H1 (cell line): ENCODE measurements around the gene CERT1. TPM values are rescaled to one million over a fixed set of nuclear protein-coding genes. Genes with fewer than 3 reads are reported as not detected.

Experiments
- EP300 ChIP-seq, 2 experiments: IDR thresholded peaks; 1 replicate in 1 of 2; 2 replicates in 1 of 2; pipeline ENCODE4 v1.6.1; 2011 to 2012; ENCODE audit warnings: low read depth in 2 of 2, low read length in 2 of 2, mild to moderate bottlenecking in 2 of 2, borderline replicate concordance in 1 of 2, inconsistent platforms in 1 of 2, moderate library complexity in 1 of 2
- polyA plus RNA-seq, 7 experiments: library from polyadenylated mRNA; depleted of rRNA in 3 of 7; stranded (reverse) in 5 of 7; unstranded in 2 of 7; fragments of >200 nt in 5 of 7; fragments of 200-250 nt in 2 of 7; gene quantifications; 1 replicate in 5 of 7; 2 replicates in 1 of 7; 4 replicates in 1 of 7; pipeline versions ENCODE4 v1.2.1 to v1.2.3, GENCODE V29; 2011 to 2013; ENCODE audit warnings: missing spikeins in 2 of 7, mixed read lengths in 2 of 7
- total RNA-seq: library from RNA; stranded (reverse); fragmentation: NEBNext Ultra II Directional; extraction: Animal tissue kit (Norgen Biotek cat#: 25700); gene quantifications from 2 replicates; pipeline ENCODE4 v1.2.1, GENCODE V29; 2021

CERT1 gene
- total and polyA plus RNA-seq, 2 of the 8 experiments (the other 6 are each of a cell fraction or from before 2014, with no cell fraction given): 7.8 to 55.3 TPM

DNA sequence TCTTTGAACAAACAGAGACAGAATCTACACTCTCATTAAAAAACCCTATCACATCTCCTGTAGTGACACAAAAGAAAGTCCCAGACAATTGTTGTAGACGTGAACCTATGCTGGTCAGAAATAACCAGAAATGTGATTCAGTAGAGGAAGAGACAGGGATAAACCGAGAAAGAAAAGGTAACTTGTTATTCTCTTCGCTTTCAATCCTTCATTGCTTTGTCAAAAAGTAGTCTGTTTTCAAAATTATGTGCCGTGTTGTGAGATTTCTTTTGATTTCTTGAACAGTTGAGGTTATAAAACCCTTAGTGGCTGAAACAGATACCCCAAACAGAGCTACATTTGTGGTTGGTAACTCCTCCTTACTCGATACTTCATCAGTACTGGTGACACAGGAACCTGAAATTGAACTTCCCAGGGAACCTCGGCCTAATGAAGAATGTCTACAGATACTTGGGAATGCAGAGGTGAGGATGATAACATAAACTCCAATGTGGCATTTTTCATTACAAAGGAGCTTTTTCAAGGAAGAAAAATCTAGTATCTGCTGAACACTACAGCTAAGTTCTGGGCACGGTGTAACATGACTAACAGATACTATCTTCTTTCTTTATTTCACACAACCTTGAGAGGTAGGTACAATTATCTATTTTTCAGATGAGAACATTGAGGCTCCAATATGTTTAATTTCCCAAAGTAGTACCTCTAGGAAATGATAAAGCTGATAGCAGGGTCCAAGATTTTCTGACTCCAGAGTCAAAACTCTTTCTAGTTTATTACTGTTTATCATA is 160.1 kb downstream of the CERT1 start (continued):
- TF ChIP-seq EP300 (IDR thresholded peaks at IDR 0.05; ENCODE audit: borderline replicate concordance in 1 of 2, low read depth in 2 of 2, low read length in 2 of 2): no peak
